Adrenal gland (tissue), 5 donors: Measurements from ENCODE around the gene ARID5A.

Source experiments
- CTCF ChIP-seq, 6 experiments: fragments of 450-650 bp in 4 of 6; fragments of 200-600 bp in 2 of 6; sonication (generic) in 1 of 6; IDR thresholded peaks; 1 replicate in 5 of 6; 2 replicates in 1 of 6; pipeline versions ENCODE4 v1.5.1 to v1.8.0; 2016 to 2021; ENCODE audit warnings: antibody characterized with exemption in 6 of 6, mild to moderate bottlenecking in 2 of 6, moderate library complexity in 1 of 6
- POLR2A ChIP-seq, 2 donors: fragments of 450-650 bp; IDR thresholded peaks; one replicate each; pipeline ENCODE4 v1.6.1; 2017; ENCODE audit warnings: antibody characterized with exemption in 2 of 2, mild to moderate bottlenecking in 2 of 2, moderate library complexity in 1 of 2
- donor health status: DM: no; HTN: no; CAD: no.

- TF ChIP-seq CTCF (IDR thresholded peaks at IDR 0.05) (no peak), POLR2A (IDR thresholded peaks at IDR 0.05) (no peak)
Observed at GRCh38 chr2:96499061-96499960, 37.2 kb upstream of the ARID5A start.
